ENCODE measurements around the gene ANP32B. TPM values are rescaled to one million over a fixed set of nuclear protein-coding genes. Genes with fewer than 3 reads are reported as not detected.
"Not testable (repeated sequence)": the region's sequence is repeated elsewhere in the genome, so short reads cannot be mapped to it uniquely, and the experiment has no call there.

The ANP32B gene
- total RNA-seq (2014; rRNA removed; shearing (Covaris generic)): 12.2 and 16.3 TPM in 2 replicates

- DNase-seq (ENCODE audit: low spot score): peak; percentile 84
Observed at GRCh38 chr9:97982683-97983588, at the start of gene ANP32B. TSS of gene ANP32B (plus strand) at chr9:97983341. CDS start at chr9:97983556, 215 bp downstream.

GRCh38 chr9:97934321-97935115 is 48.6 kb upstream of the ANP32B start:
- no peak for DNase-seq (ENCODE audit: low spot score)

- no peak for DNase-seq (ENCODE audit: low spot score)
Observed at GRCh38 chr9:97935276-97935675, 47.9 kb upstream of the ANP32B start.

GRCh38 chr9:97936998-97937397 is 46.1 kb upstream of the ANP32B start:
- DNase-seq (ENCODE audit: low spot score): no peak

GRCh38 chr9:97938081-97938644 is 45.0 kb upstream of the ANP32B start, which contains the start of gene HEMGN:
TSS of gene HEMGN (minus strand) at chr9:97938172. CDS start at chr9:97938136, 36 bp downstream.
- no peak for DNase-seq (ENCODE audit: low spot score)

GRCh38 chr9:97940233-97940632 is 42.9 kb upstream of the ANP32B start:
- no peak for DNase-seq (ENCODE audit: low spot score)

GRCh38 chr9:97940741-97941140 is 42.4 kb upstream of the ANP32B start:
- no peak for DNase-seq (ENCODE audit: low spot score)

- no peak for DNase-seq (ENCODE audit: low spot score)
Observed at GRCh38 chr9:97941323-97941722, 41.8 kb upstream of the ANP32B start.

- no peak for DNase-seq (ENCODE audit: low spot score)
Observed at GRCh38 chr9:97943308-97943855, 39.8 kb upstream of the ANP32B start.

GRCh38 chr9:97944612-97945011 is 38.5 kb upstream of the ANP32B start:
- no peak for DNase-seq (ENCODE audit: low spot score)

- DNase-seq (ENCODE audit: low spot score): not testable (repeated sequence)
Observed at GRCh38 chr9:97945470-97945869, 37.7 kb upstream of the ANP32B start.

- DNase-seq (ENCODE audit: low spot score): not testable (repeated sequence)
Observed at GRCh38 chr9:97947094-97947493, 36.0 kb upstream of the ANP32B start.

GRCh38 chr9:97950873-97951272 is 32.3 kb upstream of the ANP32B start:
- not testable (repeated sequence) for DNase-seq (ENCODE audit: low spot score)

GRCh38 chr9:97954550-97954989 is 28.6 kb upstream of the ANP32B start:
- DNase-seq (ENCODE audit: low spot score): peak; percentile 39

GRCh38 chr9:97956331-97956730 is 26.8 kb upstream of the ANP32B start:
- DNase-seq (ENCODE audit: low spot score): no peak

- peak; percentile 78 for DNase-seq (ENCODE audit: low spot score)
Observed at GRCh38 chr9:97958812-97959511, 24.2 kb upstream of the ANP32B start.

- no peak for DNase-seq (ENCODE audit: low spot score)
Observed at GRCh38 chr9:97959585-97959984, 23.6 kb upstream of the ANP32B start.

- not testable (repeated sequence) for DNase-seq (ENCODE audit: low spot score)
Observed at GRCh38 chr9:97960678-97961328, 22.3 kb upstream of the ANP32B start.

- no peak for DNase-seq (ENCODE audit: low spot score)
Observed at GRCh38 chr9:97961361-97961760, 21.8 kb upstream of the ANP32B start.

- no peak for DNase-seq (ENCODE audit: low spot score)
Observed at GRCh38 chr9:97962136-97962535, 21.0 kb upstream of the ANP32B start.

GRCh38 chr9:97962575-97962974 is 20.6 kb upstream of the ANP32B start:
- no peak for DNase-seq (ENCODE audit: low spot score)

Measured in H4 (cell line).